GOT3 (cell line): ENCODE data around the gene STARD7.
"Not testable (repeated sequence)": the region's sequence is repeated elsewhere in the genome, so short reads cannot be mapped to it uniquely, and the experiment has no call there.

Source experiments
- DNase-seq: peaks from one replicate; lab custom pipeline; 2025; ENCODE audit warnings: mixed read lengths; lab: John Stamatoyannopoulos, UW

Gene STARD7, protein sequence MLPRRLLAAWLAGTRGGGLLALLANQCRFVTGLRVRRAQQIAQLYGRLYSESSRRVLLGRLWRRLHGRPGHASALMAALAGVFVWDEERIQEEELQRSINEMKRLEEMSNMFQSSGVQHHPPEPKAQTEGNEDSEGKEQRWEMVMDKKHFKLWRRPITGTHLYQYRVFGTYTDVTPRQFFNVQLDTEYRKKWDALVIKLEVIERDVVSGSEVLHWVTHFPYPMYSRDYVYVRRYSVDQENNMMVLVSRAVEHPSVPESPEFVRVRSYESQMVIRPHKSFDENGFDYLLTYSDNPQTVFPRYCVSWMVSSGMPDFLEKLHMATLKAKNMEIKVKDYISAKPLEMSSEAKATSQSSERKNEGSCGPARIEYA

GRCh38 chr2:96208143-96209010, at the start of gene STARD7:
Gene STARD7, minus strand, starts transcription at chr2:96208827. Its CDS starts 393 bp downstream, at chr2:96208434.
- peak; percentile 92 for DNase-seq

DNA sequence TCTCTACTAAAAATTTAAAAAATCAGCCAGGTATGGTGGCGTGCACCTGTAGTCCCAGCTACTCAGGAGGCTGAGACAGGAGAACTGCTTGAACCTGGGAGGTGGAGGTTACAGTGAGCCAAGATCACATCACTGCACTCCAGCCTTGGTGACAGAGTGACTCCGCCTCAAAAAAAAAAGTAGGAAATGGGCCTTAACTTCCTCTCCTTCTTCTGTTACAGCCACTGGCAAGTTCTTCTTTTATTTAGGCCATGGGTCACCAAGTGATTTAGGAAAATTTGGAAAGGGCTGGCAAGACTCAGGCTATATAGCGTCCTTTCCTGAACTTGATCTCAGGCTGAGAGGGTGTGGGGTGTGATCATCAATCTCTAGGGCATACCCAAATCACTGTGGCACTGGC, 49.1 kb upstream of the STARD7 start:
- DNase-seq = not testable (repeated sequence)

DNA sequence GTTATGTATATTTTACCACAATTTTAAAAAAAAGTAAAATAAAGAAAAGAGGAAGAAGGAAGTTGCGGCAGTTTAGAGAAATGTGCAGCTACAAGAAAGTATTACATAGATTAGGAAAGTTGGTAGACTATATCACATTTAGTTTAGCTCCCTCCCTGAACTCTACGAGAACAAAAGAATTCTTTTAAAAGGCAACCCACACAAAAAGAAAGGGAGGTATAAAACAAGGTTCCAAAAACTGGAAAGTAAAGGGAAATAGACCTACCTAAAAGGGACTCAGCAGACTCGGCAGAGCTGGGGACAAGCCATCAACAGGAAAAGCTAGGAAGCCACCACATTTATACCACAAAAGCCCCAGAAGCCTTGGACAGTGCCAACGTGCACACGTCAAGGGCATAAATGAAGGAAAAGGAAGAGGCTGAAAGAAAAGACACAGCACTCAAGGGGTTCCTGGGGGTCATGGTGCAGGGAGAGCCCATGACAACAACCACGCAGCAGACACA, 48.0 kb upstream of the STARD7 start:
- no peak for DNase-seq

DNA sequence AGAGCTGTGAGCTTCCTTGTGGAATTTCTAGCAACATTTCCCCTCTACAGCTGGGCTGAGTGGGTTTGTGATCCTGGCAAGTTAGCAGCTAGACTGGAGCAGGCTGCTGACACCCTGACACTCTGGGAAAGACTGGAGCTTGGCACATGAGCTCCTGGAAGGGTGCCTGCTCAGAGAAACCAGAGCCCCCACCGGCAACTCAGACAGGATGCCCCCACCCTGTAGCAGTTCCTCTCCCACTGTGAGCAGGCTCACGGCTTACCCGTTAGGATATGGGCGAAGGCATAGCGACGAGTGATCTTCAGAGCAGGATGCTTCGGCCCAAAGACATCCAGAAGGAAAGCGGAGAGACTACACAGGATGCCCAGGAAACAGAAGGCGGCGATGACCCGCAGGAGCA, 45.9 kb upstream of the STARD7 start:
- no peak for DNase-seq

DNA sequence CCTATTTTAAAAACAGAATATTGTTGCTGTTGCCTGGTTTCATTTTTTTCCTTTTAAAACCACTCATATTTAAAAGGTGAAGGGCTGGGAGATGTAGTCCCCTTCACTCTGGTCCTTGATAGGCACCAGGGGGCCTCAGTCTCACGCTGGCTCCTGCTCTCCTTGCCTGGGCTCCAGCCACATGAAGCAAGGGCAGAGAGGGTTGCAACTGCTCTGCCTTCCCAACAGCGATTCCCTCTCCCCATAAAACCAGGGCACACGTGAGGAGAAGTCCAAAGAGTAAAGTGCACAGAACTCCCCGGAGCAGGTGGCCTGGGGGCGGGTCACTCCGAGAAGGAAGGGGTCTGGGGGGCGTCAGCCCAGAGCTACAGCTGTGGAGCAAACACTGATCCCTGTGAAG, 44.4 kb upstream of the STARD7 start:
- no peak for DNase-seq

DNA sequence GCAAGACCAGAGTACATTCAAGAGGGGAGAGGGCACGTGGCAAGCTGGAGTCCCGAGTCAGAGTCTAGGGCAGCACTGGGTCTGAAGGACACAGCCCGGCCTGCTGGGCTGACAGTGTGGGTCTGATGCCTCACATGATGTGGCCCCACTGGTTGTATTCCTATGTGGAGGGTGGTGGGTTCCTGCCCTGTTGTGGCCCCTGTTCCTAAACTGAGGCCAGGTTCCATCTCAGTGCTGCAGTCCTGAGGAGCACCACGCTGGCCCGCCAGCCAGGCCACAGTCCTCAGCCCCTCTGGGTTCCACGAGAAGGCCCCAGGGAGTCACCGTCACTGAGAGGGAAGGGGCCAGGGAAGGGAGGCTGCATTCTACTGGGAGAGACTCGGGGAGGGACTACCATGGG, 43.9 kb upstream of the STARD7 start:
- DNase-seq = no peak

DNA sequence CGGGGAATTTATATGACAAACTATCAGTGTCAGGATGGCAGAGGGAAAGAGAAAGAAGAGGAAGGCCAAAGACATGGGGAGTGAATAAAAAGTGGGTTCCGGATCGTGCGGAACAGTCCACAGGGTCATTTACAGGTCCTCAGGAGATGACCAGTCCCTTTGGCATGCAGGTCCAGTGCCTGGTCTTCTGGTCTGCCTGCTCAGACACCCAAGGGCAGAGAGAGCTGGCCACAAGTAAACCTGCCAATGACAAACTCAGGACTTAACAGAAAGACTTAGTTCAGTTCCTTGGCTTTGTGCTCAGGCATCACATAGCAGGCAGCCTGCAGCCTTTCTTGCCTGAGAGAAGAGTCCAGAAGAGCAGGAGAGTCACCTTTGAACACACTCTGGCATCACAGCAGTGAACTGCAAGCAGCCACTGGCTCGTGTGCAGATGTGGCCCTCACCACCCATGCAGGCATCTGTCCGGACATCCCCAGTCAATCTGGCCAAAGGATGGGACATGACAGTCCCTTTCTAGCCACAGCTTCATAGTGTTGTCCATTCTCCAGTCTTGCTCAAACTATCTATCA, 43.2 kb upstream of the STARD7 start:
- peak; percentile 74 for DNase-seq

DNA sequence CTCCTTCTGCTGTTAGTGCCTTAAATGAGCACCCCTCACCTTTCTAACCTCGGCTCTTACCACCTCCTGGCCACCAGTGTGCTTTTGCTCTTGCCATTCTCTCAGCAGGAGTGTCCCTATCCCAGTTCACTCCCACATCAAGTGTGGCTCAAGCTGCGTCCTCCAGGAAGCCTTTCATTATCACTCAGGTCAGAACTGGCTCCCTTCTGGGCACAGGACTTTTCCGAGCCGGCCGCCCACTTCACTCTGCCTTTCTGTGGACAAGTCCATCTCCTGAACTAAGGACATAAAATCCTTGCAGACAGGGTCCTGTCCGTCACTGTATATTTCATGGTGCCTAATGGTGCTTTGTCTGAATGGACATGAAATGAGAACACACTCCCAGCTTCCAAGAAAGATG, 41.6 kb upstream of the STARD7 start:
- no peak for DNase-seq

GRCh38 chr2:96249654-96250053, 41.0 kb upstream of the STARD7 start:
- no peak for DNase-seq

DNA sequence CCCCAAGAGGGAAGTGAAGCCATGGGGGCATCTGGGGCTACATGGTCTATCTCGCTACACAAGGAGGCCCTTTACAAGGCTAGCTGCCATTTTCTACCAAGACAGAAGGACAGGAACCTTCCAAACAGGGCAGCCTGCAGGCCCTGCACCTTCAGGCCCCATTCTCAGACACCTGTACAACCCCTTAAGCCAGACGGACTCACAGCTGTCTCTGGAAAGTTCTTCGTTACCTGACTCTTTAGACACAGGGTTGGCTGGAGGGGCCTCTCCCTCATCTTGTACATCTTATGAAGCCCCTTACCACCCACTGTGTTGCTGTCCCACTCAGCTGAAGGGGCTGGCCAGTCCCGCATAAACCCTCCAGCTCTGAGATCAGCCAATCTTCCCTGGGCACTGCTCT, 40.0 kb upstream of the STARD7 start:
- no peak for DNase-seq

GRCh38 chr2:96247896-96248295, 39.3 kb upstream of the STARD7 start:
- no peak for DNase-seq

GRCh38 chr2:96247009-96247408, 38.4 kb upstream of the STARD7 start:
- no peak for DNase-seq

DNA sequence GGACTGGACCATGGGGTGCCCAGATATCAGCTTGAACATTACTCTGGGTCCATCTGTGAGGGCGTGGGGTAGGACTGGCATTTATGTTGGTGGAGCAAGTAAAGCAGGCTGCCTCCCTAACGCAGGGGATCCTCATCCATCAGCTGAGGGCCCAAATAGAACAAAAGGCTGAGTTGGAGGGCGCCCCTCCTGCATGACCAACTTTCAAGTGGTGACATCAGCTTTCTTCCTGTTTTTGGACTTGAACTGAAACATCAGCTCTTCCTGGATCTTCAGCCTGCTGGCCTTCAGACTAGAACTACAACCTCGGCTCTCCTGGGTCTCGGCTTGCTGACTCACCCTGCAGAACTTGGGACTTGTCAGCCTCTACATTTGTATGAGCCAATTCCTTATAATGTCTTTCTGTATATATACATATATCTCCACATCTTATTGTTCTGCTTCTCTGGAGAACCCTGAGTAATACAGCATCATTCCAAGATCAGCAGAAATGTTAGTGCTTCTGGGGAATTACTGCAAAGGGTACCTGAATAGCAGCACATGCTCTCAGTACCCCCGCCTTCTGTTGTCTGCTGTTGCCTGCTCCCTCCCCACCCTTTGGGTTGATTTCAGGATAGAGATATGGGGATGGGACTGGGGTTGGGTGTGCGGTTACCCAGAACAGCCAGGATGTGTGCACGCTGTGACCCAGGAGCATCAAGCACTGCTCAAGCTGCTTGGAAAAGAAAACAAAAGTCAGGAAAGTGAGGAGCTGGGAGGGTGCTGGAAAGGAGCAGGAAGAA, 37.2 kb upstream of the STARD7 start:
- DNase-seq = no peak

DNA sequence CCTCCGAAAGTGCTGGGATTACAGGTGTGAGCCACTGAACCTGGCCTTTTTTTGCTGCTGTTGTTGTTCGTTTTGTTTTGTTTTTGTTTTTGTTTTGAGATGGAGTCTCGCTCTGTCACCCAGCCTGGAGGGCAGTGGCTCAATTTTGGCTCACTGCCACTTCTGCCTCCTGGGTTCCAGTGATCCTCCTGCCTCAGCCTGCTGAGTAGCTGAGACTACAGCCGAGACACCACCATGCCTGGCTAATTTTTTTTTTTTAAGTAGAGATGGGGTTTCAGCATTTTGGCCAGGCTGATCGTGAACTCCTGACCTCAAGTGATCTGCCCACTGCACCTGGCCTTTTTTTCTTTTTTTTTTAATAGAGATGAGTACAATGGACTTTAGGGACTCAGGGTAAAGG, 35.2 kb upstream of the STARD7 start:
- no peak for DNase-seq

DNA sequence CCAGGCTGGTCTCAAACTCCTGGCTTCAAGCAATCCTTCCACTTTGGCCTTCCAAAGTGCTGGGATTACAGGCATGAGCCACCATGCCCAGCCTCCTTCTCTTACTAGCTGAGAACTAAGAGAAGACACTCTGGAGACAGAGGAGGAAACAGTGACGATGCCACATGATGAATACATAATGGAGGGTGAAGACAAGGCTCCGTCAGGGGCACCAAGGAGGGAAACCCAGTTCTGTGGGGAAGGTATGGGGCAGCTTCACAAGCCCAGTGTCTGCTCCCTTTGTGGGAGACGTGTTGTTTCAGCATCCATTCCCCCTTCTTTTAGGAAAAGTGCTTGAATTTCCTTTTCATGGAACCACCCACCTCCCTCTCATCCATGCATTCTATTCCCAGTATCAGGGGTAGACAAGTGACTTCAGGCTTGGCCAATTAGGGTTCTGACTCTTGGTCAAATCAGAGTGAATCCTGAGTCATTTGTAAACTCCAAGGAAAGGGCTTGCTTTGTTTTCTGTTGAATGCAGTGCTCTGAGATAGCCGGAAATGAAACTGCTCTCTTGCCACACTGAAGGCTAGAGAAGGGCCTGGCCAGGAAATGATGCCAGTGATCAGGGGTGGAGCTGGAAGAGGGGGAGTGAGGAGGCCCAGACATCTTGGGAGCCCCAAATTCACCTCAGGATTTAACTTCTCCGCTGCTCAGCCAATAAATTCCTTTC, 33.4 kb upstream of the STARD7 start:
- peak; percentile 21 for DNase-seq

DNA sequence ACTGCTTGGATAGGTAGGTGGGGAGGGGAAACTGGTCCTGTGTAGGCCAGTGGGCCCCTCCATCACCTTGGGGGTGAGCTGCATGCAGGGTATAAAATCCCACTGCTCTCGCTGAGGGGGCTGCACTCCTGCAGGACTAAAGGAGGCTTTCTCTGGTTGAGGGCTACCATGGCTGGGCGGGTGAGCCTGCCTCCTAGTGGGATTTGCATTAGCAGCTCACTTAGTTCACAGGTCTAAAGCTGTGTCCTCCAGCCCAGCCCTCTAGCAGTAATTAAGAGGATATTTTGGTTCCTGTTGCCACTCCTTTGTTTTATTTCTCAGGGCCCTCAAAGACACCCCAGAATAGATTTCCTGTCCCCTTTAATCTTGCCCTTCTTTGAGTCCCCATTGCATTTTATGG, 32.6 kb upstream of the STARD7 start:
- DNase-seq = no peak

- DNase-seq = no peak
Measured at GRCh38 chr2:96240341-96241038, 31.9 kb upstream of the STARD7 start.

GRCh38 chr2:96239745-96240264, 31.2 kb upstream of the STARD7 start:
- no peak for DNase-seq

GRCh38 chr2:96239091-96239490, 30.5 kb upstream of the STARD7 start:
- no peak for DNase-seq

- no peak for DNase-seq
Measured at GRCh38 chr2:96238266-96238665, 29.6 kb upstream of the STARD7 start.
